Measurements from ENCODE around the gene MFSD6.
"Not testable (repeated sequence)": the region's sequence is repeated elsewhere in the genome, so short reads cannot be mapped to it uniquely, and the experiment has no call there.

The MFSD6 gene

DNA sequence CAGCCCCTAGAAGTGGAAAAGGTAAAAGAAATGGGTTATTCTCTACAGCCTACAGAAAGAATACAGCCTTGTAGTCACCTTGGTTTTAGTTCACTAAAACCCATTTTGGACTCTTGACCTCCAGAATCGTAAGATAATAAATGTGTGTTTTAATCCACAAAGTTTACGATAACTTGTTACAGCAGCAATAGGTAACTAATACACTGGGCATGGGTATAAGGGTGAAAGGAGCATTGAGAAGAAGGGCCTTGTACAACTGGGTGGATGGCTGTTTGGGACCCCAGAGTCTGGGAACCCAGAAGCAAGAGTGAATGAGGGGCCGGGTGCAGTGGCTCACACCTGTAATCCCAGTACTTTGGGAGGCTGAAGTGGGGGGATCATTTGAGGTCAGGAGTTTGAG lies 2.2 kb upstream of the MFSD6 start:
- no peak for DNase-seq (ENCODE audit: low read depth in 2 of 2)

DNA sequence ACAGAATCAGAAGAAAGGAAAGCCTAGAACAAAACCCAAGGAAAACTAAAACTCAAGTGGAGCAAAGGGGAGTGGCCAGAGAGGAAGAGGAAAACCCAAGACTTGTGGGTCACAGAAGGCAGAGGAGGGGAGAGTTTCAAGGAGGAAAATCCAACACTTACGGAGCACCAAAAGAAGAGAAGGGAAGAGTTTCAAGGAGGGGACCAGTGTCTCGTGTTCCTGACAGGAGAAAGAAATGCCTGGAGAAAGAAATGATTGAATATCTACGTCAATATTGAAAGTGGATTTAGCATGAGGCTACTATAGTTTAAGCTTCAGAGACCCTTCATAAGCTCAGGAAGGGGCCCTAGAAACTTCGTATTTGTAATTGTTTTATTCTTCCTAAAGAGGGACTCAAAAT lies 1.4 kb upstream of the MFSD6 start:
- DNase-seq (ENCODE audit: low read depth in 2 of 2): no peak

GRCh38 chr2:190407246-190407661 lies 901 bp upstream of the MFSD6 start:
- DNase-seq (ENCODE audit: low read depth in 2 of 2): no peak

DNA sequence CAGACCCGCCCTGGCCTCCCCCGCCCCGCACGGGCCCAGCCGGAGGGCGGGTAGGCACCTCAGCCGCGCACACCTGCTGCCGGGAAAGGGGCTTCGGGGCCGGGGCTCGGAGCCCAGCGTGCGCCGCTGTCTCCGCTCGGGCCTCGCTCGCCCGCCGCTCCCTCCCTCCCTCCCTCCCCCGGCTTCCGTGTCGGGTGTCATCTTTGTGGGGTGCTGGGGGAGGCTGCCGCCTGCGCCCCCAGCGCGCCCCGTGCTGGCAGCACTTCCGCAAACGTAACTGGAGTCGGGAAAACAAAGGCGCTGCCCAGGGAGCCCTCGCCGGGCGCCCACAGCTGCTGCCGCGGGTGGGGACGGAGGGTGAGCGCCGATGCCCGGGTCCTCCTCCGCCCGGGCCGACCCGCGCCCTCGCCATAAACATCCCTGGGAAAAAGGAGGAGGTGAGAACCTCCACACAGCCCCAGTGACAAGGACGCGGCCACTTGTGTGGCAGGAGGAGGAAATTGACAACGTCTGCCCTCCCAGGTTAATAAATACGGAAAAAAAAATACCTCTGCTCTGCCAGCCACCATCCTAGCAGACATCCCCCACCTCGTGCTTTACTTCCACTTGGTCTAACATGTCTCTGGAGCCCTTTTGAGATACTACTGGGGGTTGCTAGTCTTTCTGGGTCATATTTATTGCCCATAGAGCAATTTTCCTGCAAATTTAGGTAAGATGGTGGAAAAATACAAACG lies 550 bp downstream of the MFSD6 start:
- DNase-seq (ENCODE audit: low read depth in 2 of 2): peak; percentile 42 to 53

DNA sequence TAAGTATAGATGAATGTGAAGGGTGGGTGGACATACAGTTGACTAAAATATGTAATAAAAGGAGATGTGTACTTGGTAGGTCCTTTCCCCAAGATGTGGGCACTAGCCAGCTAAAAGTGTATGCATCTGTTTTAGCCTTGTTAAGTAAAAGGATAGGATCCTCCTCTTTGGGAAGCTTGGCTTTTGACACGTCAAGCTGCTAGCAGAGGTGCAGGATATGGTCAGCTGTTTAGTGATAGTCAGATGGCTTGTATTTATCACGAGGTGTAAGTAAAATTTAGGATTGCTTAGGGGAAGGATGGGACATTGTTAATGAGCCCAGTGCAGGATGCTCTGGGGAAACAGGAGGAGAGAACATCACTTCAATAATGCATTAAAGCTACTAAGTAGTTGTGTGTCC lies 1.5 kb downstream of the MFSD6 start:
- DNase-seq (ENCODE audit: low read depth in 2 of 2): no peak

- no peak for DNase-seq (ENCODE audit: low read depth in 2 of 2)
These were observed 2.0 kb downstream of the MFSD6 start for GRCh38 chr2:190410166-190410565.

- no peak for DNase-seq (ENCODE audit: low read depth in 2 of 2)
These were observed 4.8 kb downstream of the MFSD6 start for GRCh38 chr2:190412966-190413365.

DNA sequence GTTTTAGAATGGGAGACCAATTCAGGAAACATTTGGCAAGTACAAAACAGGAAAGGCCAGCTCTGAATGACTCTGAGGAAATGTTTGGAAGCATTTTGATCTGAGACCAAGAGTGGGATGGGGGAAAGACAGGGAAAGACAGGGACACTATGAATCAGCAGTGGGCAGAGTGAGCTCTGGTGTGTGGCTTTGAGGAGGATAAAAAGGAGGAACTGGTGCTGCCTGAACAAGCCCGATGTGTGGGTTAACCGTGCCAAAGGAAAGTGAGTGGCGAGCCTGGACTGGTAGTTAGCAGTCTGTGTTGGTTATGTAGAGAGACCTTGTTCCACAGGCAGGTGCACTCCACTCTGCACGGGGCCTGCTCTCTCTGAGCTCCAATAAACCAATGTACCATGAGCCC lies 5.3 kb downstream of the MFSD6 start:
- no peak for DNase-seq (ENCODE audit: low read depth in 2 of 2)

DNA sequence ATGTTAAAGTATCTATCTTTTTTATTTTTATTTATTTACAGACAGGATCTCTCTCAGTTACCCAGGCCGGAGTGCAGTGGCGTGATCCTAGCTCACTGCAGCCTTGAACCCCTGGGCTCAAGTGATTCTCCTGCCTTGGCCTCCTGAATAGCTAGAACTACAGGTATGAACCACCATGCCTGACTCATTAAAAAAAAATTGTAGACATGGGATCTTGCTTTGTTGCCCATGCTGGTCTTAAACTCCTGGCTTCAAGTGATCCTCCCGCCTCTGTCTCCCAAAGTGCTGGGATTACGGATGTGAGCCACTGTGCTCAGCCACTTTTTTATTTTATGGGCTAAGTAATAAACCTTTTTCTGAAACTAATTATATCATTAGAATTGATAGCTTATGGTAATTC lies 7.1 kb downstream of the MFSD6 start:
- DNase-seq (ENCODE audit: low read depth in 2 of 2): no peak

DNA sequence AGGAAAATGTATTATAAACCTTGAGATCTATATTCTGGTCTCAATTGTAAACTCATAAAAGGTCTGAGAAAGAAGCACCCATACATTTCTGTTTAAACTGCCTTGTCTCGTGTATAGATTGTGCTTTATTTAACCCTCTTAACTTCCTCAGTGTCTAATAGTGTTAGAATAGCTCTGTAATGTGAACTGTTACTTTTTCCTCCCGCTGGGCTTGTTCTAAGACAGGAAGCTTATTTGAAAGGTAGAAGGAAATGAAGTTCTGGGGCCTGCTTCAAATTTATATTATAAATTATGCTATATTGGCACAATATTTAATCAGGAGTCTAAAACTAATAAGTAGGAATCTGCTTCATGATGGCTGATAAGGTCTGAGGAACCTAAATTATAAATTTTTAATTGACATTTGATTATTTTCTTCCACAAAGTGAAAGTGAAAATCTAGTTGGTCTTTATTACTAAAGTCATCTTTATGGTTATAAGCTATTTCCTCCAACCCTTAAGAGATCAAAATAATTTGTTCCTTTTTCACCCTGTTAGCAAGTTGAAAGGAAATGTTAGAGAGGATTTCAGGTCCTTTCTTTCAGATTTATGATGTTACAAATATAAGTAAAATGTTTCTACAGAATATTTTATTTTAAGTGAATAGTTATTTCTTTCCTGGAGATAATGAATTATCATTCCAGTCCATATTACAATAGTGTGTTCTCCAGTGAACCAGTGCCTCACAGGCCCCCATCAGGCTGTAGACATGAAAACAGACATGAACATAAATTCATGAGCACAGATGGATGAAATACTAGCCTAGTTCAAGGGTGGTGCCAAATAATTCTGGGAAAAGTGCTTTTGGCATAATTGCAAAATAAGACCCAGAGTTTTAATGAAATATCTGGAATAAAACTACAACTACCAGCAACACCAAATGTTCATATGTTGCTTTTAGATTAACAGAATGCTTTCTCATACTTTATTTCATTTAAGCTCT lies 7.9 kb downstream of the MFSD6 start:
- DNase-seq (ENCODE audit: low read depth in 2 of 2): no peak

DNA sequence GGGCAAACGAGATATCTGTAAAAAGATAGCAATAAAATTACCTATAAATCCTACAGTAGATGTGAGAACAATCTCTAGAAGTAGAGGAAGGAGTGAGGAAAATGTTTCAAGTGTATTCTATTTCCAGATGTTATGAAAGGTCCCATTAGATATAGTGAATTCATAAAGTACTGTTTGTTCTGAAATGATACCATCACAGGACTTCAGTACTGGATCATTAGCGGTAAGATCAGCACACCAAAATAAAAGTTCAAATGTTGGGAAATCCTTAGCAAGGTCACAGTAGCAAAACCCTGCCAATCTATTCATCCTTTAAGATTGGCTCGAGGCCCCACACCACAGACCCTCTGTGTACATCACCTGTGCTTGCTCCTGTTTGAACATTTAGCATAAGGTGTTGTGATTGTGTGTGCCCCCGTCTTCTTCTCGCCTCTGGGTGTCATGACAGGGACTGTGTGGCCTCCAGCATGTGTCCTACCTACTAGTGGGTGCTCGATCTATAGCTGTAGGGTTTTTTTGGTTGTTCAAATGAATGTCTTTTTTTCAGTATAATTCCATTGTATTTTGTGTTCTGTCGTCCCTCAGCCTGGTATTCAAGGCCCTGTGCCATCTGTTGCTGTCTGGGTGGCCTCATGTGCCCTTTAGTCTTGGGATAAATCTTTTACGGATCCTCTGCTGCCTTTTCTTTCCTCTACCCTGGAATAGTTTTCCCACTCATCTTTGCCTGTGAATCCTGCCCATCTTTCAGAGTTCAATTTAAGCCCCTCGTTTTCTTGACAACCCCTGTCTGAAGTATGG lies 9.1 kb downstream of the MFSD6 start:
- DNase-seq (ENCODE audit: low read depth in 2 of 2): no peak

- no peak for DNase-seq (ENCODE audit: low read depth in 2 of 2)
These were observed 10.6 kb downstream of the MFSD6 start for GRCh38 chr2:190418727-190419126.

DNA sequence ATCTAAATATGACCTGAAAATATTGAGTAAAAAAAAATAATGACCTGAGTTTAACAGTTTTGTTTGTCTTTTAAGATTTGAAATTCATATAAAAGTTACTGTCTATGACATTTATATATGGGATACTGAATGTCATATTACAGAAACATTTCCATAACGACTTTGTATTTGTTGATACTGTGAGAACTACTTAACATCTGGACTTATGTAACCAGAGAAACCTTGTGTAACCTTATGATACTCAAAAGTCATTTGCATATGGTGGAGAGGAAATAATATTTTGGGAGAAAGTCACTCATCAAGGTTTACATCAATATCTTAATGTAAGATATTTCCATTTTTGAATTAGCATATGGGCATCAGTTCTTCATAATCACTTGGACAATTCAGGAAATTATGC lies 12.6 kb downstream of the MFSD6 start:
- DNase-seq (ENCODE audit: low read depth in 2 of 2): no peak

DNA sequence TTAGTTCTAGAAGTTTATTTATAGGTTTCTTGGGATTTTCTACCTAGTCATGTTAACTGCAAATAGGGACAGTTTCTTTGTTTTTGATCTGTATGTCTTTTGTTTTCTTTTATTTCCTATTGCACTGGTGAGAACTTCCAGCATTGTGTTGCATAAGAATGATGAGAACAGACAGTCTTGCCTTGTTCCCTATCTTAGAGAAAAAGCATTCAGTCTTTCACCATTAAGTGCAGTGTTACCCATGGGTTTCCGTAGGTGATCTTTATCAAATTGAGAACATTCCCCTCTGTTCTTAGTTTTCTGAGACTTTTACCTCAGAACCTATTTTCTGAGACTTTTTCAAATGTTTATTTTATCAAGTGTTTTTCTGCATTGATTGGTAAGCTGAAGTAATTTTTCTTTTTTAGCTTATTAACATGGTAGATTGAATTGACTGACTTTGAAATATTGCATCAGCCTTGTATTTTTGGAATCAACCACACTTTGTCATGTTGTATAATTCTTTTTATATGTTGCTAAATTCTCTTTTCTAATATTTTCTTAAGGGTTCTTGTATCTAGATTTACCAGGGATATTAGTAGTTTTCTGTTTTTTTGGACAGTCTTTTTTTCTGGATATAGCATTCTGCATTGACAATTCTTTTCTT lies 17.2 kb downstream of the MFSD6 start:
- DNase-seq (ENCODE audit: low read depth in 2 of 2): no peak

GRCh38 chr2:190425883-190426658 lies 17.9 kb downstream of the MFSD6 start:
- no peak for DNase-seq (ENCODE audit: low read depth in 2 of 2)

GRCh38 chr2:190430866-190431265 lies 22.7 kb downstream of the MFSD6 start:
- DNase-seq (ENCODE audit: low read depth in 2 of 2): not testable (repeated sequence)

- DNase-seq (ENCODE audit: low read depth in 2 of 2): no peak
These were observed 23.8 kb downstream of the MFSD6 start for GRCh38 chr2:190431907-190432306.

GRCh38 chr2:190432567-190433231 lies 24.5 kb downstream of the MFSD6 start:
- no peak for DNase-seq (ENCODE audit: low read depth in 2 of 2)

- no peak for DNase-seq (ENCODE audit: low read depth in 2 of 2)
These were observed 27.0 kb downstream of the MFSD6 start for GRCh38 chr2:190435031-190435670.

GRCh38 chr2:190436557-190436956 lies 28.4 kb downstream of the MFSD6 start:
- no peak for DNase-seq (ENCODE audit: low read depth in 2 of 2)
